ENCODE data around the gene ZNF280B. TPM values are rescaled to one million over a fixed set of nuclear protein-coding genes. Genes with fewer than 3 reads are reported as not detected.
"Not testable (repeated sequence)": the region's sequence is repeated elsewhere in the genome, so short reads cannot be mapped to it uniquely, and the experiment has no call there.

ZNF280B gene
- total RNA-seq, 6 experiments from 2014 or later: 0.14 to 0.48 (median 0.35) TPM

DNA sequence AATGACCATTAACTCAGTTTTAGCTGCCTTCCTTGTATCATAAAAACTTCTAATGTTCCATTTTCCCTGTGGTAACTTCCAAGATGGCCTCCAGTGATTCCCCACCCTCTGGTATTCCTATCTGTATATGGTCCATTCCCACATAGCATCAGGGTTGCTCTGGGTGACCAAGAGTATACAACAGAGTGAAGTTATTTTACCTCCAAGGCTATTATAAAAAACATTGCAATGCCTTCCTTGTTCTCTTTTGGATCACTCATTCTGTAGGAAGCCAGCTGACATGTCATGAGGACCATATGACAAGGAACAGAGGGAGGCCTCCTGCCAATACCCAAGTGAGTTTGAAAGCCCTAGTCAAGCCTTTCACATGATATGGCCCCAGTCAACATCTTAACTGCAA, 30.1 kb downstream of the ZNF280B start:
- Mint-ChIP-seq H3K9me3 (peaks cover 3% of the 10 kb centered on the region; the same call in 1 of the 2 replicates), H3K4me1 (ENCODE audit: low read depth) (no peaks in the 10 kb centered on the region), H3K36me3 (ENCODE audit: low read depth) (no peaks in the 10 kb centered on the region), H3K27ac (no peak overlapping the region), H3K27me3 (ENCODE audit: insufficient read depth) (no peaks in the 10 kb centered on the region), H3K4me3 (no peak overlapping the region)
- TF ChIP-seq, protein P1, sequence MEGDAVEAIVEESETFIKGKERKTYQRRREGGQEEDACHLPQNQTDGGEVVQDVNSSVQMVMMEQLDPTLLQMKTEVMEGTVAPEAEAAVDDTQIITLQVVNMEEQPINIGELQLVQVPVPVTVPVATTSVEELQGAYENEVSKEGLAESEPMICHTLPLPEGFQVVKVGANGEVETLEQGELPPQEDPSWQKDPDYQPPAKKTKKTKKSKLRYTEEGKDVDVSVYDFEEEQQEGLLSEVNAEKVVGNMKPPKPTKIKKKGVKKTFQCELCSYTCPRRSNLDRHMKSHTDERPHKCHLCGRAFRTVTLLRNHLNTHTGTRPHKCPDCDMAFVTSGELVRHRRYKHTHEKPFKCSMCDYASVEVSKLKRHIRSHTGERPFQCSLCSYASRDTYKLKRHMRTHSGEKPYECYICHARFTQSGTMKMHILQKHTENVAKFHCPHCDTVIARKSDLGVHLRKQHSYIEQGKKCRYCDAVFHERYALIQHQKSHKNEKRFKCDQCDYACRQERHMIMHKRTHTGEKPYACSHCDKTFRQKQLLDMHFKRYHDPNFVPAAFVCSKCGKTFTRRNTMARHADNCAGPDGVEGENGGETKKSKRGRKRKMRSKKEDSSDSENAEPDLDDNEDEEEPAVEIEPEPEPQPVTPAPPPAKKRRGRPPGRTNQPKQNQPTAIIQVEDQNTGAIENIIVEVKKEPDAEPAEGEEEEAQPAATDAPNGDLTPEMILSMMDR (IDR thresholded peaks at IDR 0.05): no peak
- DNase-seq: no peak

DNA sequence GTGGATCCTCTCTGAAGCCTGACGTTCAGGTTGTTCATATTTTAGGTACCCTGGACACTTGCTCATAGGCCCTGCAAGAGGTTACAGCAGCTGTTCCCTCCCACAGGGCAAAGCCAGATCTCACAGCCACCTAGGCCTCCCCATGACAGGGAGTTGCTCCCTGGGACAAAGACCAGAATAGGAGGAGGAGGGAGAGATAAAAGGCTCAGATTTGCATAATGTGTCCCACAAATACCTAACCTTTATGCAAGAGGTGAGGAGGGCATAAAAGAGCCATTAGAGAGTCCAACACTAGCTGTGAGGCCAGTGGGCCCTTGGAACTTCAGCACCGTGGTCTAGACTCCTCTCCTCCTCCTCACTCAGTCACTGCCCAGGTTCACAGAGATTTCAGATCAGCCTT, 33.8 kb downstream of the ZNF280B start:
- Mint-ChIP-seq H3K4me3 (no peak overlapping the region), H3K4me1 (ENCODE audit: low read depth) (no peaks in the 10 kb centered on the region), H3K9me3 (peaks cover 2% of the 10 kb centered on the region; the same call in 1 of the 2 replicates), H3K27ac (no peak overlapping the region), H3K27me3 (ENCODE audit: insufficient read depth) (peaks cover 4% of the 10 kb centered on the region; the same call in 1 of the 2 replicates), H3K36me3 (ENCODE audit: low read depth) (no peaks in the 10 kb centered on the region)
- TF ChIP-seq, protein P1 (IDR thresholded peaks at IDR 0.05): no peak
- DNase-seq: no peak

DNA sequence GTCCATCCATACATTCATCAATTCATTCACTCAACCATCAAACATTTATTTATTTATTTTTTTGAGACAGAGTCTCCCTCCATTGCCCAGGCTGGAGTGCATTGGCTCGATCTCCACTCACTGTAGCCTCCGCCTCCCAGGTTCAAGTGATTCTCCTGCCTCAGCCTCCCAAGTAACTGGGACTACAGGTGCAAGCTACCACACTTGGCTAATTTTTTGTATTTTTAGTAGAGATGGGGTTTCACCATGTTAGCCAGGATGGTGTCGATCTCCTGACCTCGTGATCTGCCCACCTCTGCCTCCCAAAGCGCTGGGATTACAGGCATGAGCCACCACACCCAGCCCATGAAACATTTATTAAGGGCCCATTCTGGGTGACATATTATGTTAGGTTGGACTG, 37.4 kb downstream of the ZNF280B start:
- H3K36me3 Mint-ChIP-seq (ENCODE audit: low read depth); H3K27ac Mint-ChIP-seq; H3K4me1 Mint-ChIP-seq (ENCODE audit: low read depth); H3K27me3 Mint-ChIP-seq (ENCODE audit: insufficient read depth); DNase-seq; H3K4me3 Mint-ChIP-seq: not testable (repeated sequence)
- H3K9me3 Mint-ChIP-seq: peaks cover 13% of the 10 kb centered on the region; the same call in 1 of the 2 replicates

DNA sequence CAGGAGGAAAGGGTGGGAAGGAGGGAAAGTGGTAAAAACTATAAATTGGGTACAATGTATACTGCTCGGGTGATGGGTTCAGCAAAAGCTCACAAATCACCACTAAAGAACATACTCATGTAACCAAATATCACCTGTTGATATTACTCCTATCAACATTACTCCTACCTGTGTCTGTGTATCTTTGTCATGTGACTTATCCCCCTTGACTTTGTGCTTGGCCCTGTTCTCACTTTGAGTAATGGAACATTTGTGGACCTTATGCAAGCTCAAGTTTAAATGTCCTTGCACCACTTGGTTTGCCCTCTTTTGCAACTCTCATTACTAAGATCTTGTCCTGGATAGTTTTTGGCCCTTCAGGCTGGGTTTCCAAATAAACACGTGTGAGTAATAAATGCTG, 39.0 kb downstream of the ZNF280B start:
- H3K4me1 Mint-ChIP-seq (ENCODE audit: low read depth): no peaks in the 10 kb centered on the region
- peaks cover 7% of the 10 kb centered on the region; the same call in 1 of the 2 replicates for H3K27me3 Mint-ChIP-seq (ENCODE audit: insufficient read depth)
- no peak for DNase-seq
- TF ChIP-seq, protein P1 (IDR thresholded peaks at IDR 0.05): no peak
- H3K4me3 Mint-ChIP-seq: no peak overlapping the region
- peaks cover 13% of the 10 kb centered on the region; the same call in 1 of the 2 replicates for H3K9me3 Mint-ChIP-seq
- H3K27ac Mint-ChIP-seq: no peak overlapping the region
- no peaks in the 10 kb centered on the region for H3K36me3 Mint-ChIP-seq (ENCODE audit: low read depth)

DNA sequence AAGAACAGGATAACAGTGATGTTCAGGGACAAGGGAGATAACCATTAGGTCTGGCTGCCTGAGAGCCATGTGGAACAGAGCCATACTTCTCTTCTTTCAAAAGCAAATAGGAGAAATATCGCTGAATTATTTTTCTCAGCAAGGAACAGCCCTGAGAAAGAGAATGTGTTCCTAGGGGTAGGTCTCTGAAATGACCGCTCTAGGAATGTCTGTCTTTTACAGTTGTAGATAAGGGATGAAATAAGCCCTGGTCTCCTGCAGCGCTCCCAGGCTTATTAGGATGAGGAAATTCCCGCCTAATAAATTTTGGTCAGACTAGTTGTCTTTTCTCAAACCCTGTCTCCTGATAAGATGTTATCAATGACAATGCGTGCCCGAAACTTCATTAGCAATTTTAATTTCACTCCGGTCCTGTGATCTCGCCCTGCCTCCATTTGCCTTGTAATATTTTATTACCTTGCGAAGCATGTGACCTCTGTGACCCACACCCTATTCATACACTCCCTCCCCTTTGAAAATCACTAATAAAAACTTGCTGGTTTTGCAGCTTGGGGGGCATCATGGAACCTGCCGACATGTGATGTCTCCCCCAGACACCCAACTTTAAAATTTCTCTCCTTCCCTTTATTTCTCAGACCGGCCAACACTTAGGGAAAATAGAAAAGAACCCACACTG, 39.6 kb downstream of the ZNF280B start:
- H3K27ac Mint-ChIP-seq; H3K36me3 Mint-ChIP-seq (ENCODE audit: low read depth); DNase-seq; H3K4me1 Mint-ChIP-seq (ENCODE audit: low read depth); H3K4me3 Mint-ChIP-seq: not testable (repeated sequence)
- H3K9me3 Mint-ChIP-seq: peaks cover 13% of the 10 kb centered on the region; the same call in 1 of the 2 replicates
- H3K27me3 Mint-ChIP-seq (ENCODE audit: insufficient read depth): peaks cover 10% of the 10 kb centered on the region

DNA sequence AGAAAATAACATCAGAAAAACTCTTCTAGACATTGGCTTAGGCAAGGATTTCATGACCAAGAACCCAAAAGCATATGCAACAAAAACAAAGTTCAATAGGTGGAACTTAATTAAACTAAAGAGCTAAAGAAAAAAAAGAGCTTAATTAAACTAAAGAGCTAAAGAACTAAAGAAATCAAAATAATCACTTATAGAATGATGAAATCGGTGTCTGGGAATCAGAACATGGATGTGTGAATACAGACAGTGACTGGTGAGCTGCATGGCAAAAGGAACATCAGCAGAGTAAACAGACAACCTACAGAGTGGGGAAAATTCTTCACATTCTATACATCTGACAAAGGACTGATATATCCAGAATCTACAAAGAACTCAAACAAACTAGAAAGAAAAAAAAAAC, 41.4 kb downstream of the ZNF280B start:
- H3K36me3 Mint-ChIP-seq (ENCODE audit: low read depth): no peaks in the 10 kb centered on the region
- TF ChIP-seq, protein P1 (IDR thresholded peaks at IDR 0.05): no peak
- H3K9me3 Mint-ChIP-seq: peaks cover 13% of the 10 kb centered on the region; the same call in 1 of the 2 replicates
- H3K27me3 Mint-ChIP-seq (ENCODE audit: insufficient read depth): peaks cover 9% of the 10 kb centered on the region
- H3K4me1 Mint-ChIP-seq (ENCODE audit: low read depth): no peaks in the 10 kb centered on the region
- DNase-seq: no peak
- no peak overlapping the region for H3K27ac Mint-ChIP-seq
- no peak overlapping the region for H3K4me3 Mint-ChIP-seq

Measured in HFFc6 (cell line).